ENCODE data around the gene ANKRD31. TPM values are rescaled to one million over a fixed set of nuclear protein-coding genes. Genes with fewer than 3 reads are reported as not detected.

ANKRD31 gene
- total and polyA plus RNA-seq, 5 donors, result 0.05 to 0.31 (median 0.14) TPM

- no peaks in the 10 kb centered on the region for H3K4me1 ChIP-seq (ENCODE audit: control insufficient read depth, insufficient read depth, low read length)
- ATAC-seq (no peak), DNase-seq (no peak)
- H3K9me3 ChIP-seq (ENCODE audit: control insufficient read depth, low read length), result no peaks in the 10 kb centered on the region
- H3K27ac ChIP-seq (ENCODE audit: low read length), result no peak overlapping the region
- H3K27me3 ChIP-seq (ENCODE audit: control insufficient read depth, insufficient read depth), result no peaks in the 10 kb centered on the region
- intact Hi-C loops (cut with DNase I), result no loop called here
- H3K4me3 ChIP-seq (ENCODE audit: low read length), result no peak overlapping the region
- WGBS, result 85% methylated on average over 3 of the region's 3 CpGs
Measured at GRCh38 chr5:75058986-75059535, 177.6 kb downstream of the ANKRD31 start.

GRCh38 chr5:75057561-75057960 is 179.1 kb downstream of the ANKRD31 start:
- no peak overlapping the region for H3K4me3 ChIP-seq (ENCODE audit: low read length)
- no peaks in the 10 kb centered on the region for H3K9me3 ChIP-seq (ENCODE audit: control insufficient read depth, low read length)
- DNase-seq (no peak), ATAC-seq (no peak)
- H3K27ac ChIP-seq (ENCODE audit: low read length), result no peak overlapping the region
- no peaks in the 10 kb centered on the region for H3K27me3 ChIP-seq (ENCODE audit: control insufficient read depth, insufficient read depth)
- WGBS, result 39% methylated on average over 2 of the region's 2 CpGs
- intact Hi-C loops (cut with DNase I), result no loop called here
- H3K4me1 ChIP-seq (ENCODE audit: control insufficient read depth, insufficient read depth, low read length), result no peaks in the 10 kb centered on the region

- intact Hi-C loops (cut with DNase I), result no loop called here
Measured at GRCh38 chr5:75055727-75056144, 180.9 kb downstream of the ANKRD31 start.

GRCh38 chr5:75054134-75054930 is 182.3 kb downstream of the ANKRD31 start:
- H3K9me3 ChIP-seq (ENCODE audit: control insufficient read depth, low read length), result no peaks in the 10 kb centered on the region
- peak overlapping the region; percentile 90 for H3K4me3 ChIP-seq (ENCODE audit: low read length)
- intact Hi-C loops (cut with DNase I), result no loop called here
- DNase-seq, result peak; percentile 40 to 81 (median 67)
- H3K27me3 ChIP-seq (ENCODE audit: control insufficient read depth, insufficient read depth), result no peaks in the 10 kb centered on the region
- 21% methylated on average over 28 of the region's 28 CpGs for WGBS
- H3K27ac ChIP-seq (ENCODE audit: low read length), result peak overlapping the region; percentile 31
- H3K4me1 ChIP-seq (ENCODE audit: control insufficient read depth, insufficient read depth, low read length), result no peaks in the 10 kb centered on the region
- peak; percentile 17 to 30 for ATAC-seq

More at GRCh38 chr5:75055727-75056144, 180.9 kb downstream of the ANKRD31 start:
- H3K27ac ChIP-seq (ENCODE audit: low read length), result no peak overlapping the region
- 88% methylated on average over 1 of the region's 1 CpG for WGBS
- no peaks in the 10 kb centered on the region for H3K9me3 ChIP-seq (ENCODE audit: control insufficient read depth, low read length)
- H3K27me3 ChIP-seq (ENCODE audit: control insufficient read depth, insufficient read depth), result no peaks in the 10 kb centered on the region
- ATAC-seq (no peak), DNase-seq (no peak)
- no peaks in the 10 kb centered on the region for H3K4me1 ChIP-seq (ENCODE audit: control insufficient read depth, insufficient read depth, low read length)
- H3K4me3 ChIP-seq (ENCODE audit: low read length), result no peak overlapping the region

GRCh38 chr5:75053304-75054133 is 183.2 kb downstream of the ANKRD31 start:
- Histone ChIP-seq H3K4me1 (ENCODE audit: control insufficient read depth, insufficient read depth, low read length) (no peaks in the 10 kb centered on the region), H3K4me3 (ENCODE audit: low read length) (peak overlapping the region; percentile 90), H3K27me3 (ENCODE audit: control insufficient read depth, insufficient read depth) (no peaks in the 10 kb centered on the region), H3K27ac (ENCODE audit: low read length) (peak overlapping the region; percentile 31), H3K9me3 (ENCODE audit: control insufficient read depth, low read length) (no peaks in the 10 kb centered on the region)
- intact Hi-C loops (cut with DNase I), result no loop called here
- peak; percentile 76 for ATAC-seq
- WGBS, result under 1% methylated on average over 95 of the region's 95 CpGs
- peak; percentile 60 to 81 (median 80) for DNase-seq

GRCh38 chr5:75053054-75053303 is 183.7 kb downstream of the ANKRD31 start:
- DNase-seq (no peak), ATAC-seq (no peak)
- peak overlapping the region; percentile 90 for H3K4me3 ChIP-seq (ENCODE audit: low read length)
- intact Hi-C loops (cut with DNase I), result no loop called here
- H3K9me3 ChIP-seq (ENCODE audit: control insufficient read depth, low read length), result no peaks in the 10 kb centered on the region
- no peaks in the 10 kb centered on the region for H3K4me1 ChIP-seq (ENCODE audit: control insufficient read depth, insufficient read depth, low read length)
- H3K27me3 ChIP-seq (ENCODE audit: control insufficient read depth, insufficient read depth), result no peaks in the 10 kb centered on the region
- peak overlapping the region; percentile 31 for H3K27ac ChIP-seq (ENCODE audit: low read length)
- whole genome bisulfite sequencing, result 0% methylated on average over 39 of the region's 40 CpGs

GRCh38 chr5:75052192-75053053 is 184.3 kb downstream of the ANKRD31 start, which contains the start of gene GCNT4:
GCNT4 (minus strand) TSS chr5:75052558; CDS start chr5:75030037, 22,521 bp downstream.
- ATAC-seq (peak; percentile 78), DNase-seq (peak; percentile 60 to 84 (median 82))
- 2% methylated on average over 74 of the region's 74 CpGs for WGBS
- H3K9me3 ChIP-seq (ENCODE audit: control insufficient read depth, low read length), result no peaks in the 10 kb centered on the region
- H3K4me1 ChIP-seq (ENCODE audit: control insufficient read depth, insufficient read depth, low read length), result no peaks in the 10 kb centered on the region
- peak within 1 kb of the TSS; percentile 31 for H3K27ac ChIP-seq (ENCODE audit: low read length)
- intact Hi-C loops (cut with DNase I), result no loop called here
- peak within 1 kb of the TSS; percentile 90 for H3K4me3 ChIP-seq (ENCODE audit: low read length)
- no peaks in the 10 kb centered on the region for H3K27me3 ChIP-seq (ENCODE audit: control insufficient read depth, insufficient read depth)

- no peak for DNase-seq
- 78% methylated on average over 7 of the region's 7 CpGs for WGBS
- Histone ChIP-seq H3K27me3 (ENCODE audit: control insufficient read depth, insufficient read depth) (no peaks in the 10 kb centered on the region), H3K4me1 (ENCODE audit: control insufficient read depth, insufficient read depth, low read length) (no peaks in the 10 kb centered on the region), H3K27ac (ENCODE audit: low read length) (no peak overlapping the region), H3K9me3 (ENCODE audit: control insufficient read depth, low read length) (no peaks in the 10 kb centered on the region), H3K4me3 (ENCODE audit: low read length) (no peak overlapping the region)
- intact Hi-C loops (cut with DNase I), result no loop called here
- no peak for ATAC-seq
Measured at GRCh38 chr5:75051217-75051751, 185.4 kb downstream of the ANKRD31 start.

- ATAC-seq (no peak), DNase-seq (peak in 1 of 3 donors; percentile 52)
- Histone ChIP-seq H3K4me3 (ENCODE audit: low read length) (no peak overlapping the region), H3K27ac (ENCODE audit: low read length) (no peak overlapping the region), H3K9me3 (ENCODE audit: control insufficient read depth, low read length) (no peaks in the 10 kb centered on the region), H3K27me3 (ENCODE audit: control insufficient read depth, insufficient read depth) (no peaks in the 10 kb centered on the region), H3K4me1 (ENCODE audit: control insufficient read depth, insufficient read depth, low read length) (no peaks in the 10 kb centered on the region)
- WGBS, result 81% methylated on average over 11 of the region's 11 CpGs
- intact Hi-C loops (cut with DNase I), result no loop called here
Measured at GRCh38 chr5:75050415-75050814, 186.3 kb downstream of the ANKRD31 start.

All from right cardiac atrium (tissue), 5 donors.